ENCODE measurements around the gene RASD1.
"Not testable (repeated sequence)": the region's sequence is repeated elsewhere in the genome, so short reads cannot be mapped to it uniquely, and the experiment has no call there.

RASD1 gene

GRCh38 chr17:17495536-17496188 is 533 bp downstream of the RASD1 start:
- DNase-seq, result peak in 1 of 2 experiments; percentile 63

GRCh38 chr17:17494870-17495535 is 1.2 kb downstream of the RASD1 start:
- DNase-seq, result peak; percentile 26 to 63

- DNase-seq, result peak; percentile 23 to 50
These were observed 1.7 kb downstream of the RASD1 start for GRCh38 chr17:17494499-17494869.

- DNase-seq, result no peak
These were observed 2.2 kb downstream of the RASD1 start for GRCh38 chr17:17493986-17494466.

- DNase-seq, result peak; percentile 84 to 87
These were observed 2.8 kb downstream of the RASD1 start for GRCh38 chr17:17493249-17493985.

GRCh38 chr17:17492571-17492970 is 3.6 kb downstream of the RASD1 start:
- DNase-seq, result peak in 1 of 2 experiments; percentile 39

GRCh38 chr17:17492085-17492484 is 4.1 kb downstream of the RASD1 start:
- DNase-seq, result peak in 1 of 2 experiments; percentile 46

GRCh38 chr17:17491546-17491988 is 4.6 kb downstream of the RASD1 start:
- peak; percentile 88 to 97 for DNase-seq

- DNase-seq, result peak; percentile 21 to 61
These were observed 5.1 kb downstream of the RASD1 start for GRCh38 chr17:17491031-17491471.

GRCh38 chr17:17487998-17488397 is 8.2 kb downstream of the RASD1 start:
- DNase-seq, result no peak

GRCh38 chr17:17486416-17486815 is 9.8 kb downstream of the RASD1 start:
- DNase-seq, result not testable (repeated sequence)

GRCh38 chr17:17485420-17485819 is 10.8 kb downstream of the RASD1 start:
- peak; percentile 60 to 69 for DNase-seq

GRCh38 chr17:17484451-17484899 is 11.7 kb downstream of the RASD1 start:
- DNase-seq, result peak; percentile 31 to 62

- DNase-seq, result no peak
These were observed 14.3 kb downstream of the RASD1 start for GRCh38 chr17:17481860-17482259.

GRCh38 chr17:17480593-17481148 is 15.5 kb downstream of the RASD1 start:
- no peak for DNase-seq

GRCh38 chr17:17479209-17479608 is 17.0 kb downstream of the RASD1 start:
- no peak for DNase-seq

GRCh38 chr17:17476865-17477467 is 19.2 kb downstream of the RASD1 start, which contains the start of gene MED9:
TSS of gene MED9 (plus strand) at chr17:17477000. CDS start at chr17:17477042, 42 bp downstream.
- peak; percentile 77 to 89 for DNase-seq

GRCh38 chr17:17474341-17474740 is 21.9 kb downstream of the RASD1 start:
- no peak for DNase-seq

- DNase-seq, result no peak
These were observed 23.8 kb downstream of the RASD1 start for GRCh38 chr17:17472333-17472920.

- no peak for DNase-seq
These were observed 26.2 kb downstream of the RASD1 start for GRCh38 chr17:17469996-17470395.

- DNase-seq, result peak in 1 of 2 experiments; percentile 21
These were observed 26.8 kb downstream of the RASD1 start for GRCh38 chr17:17469358-17469757.
